GM12878 (cell line): ENCODE measurements around the gene PRKAB1. TPM values are rescaled to one million over a fixed set of nuclear protein-coding genes. Genes with fewer than 3 reads are reported as not detected.

Experiments used
- ATAC-seq: fragments of 200-7000 bp; cut with Tn5 transposase; 3 replicates; pipeline ENCODE4 v1.9.1; 2020; ENCODE audit warnings: mild to moderate bottlenecking, moderate library complexity
- BruUV-seq: library from RNA; stranded (reverse); fragments of 400-500 nt; replicated peaks from 2 replicates; lab custom pipeline; 2021; lab: Mats Ljungman, UMichigan
- CTCF ChIA-PET: fragments of 300-600 bp; sonication (Branson Sonifier 250); formaldehyde crosslinking; extraction: SDS; loops from one replicate; lab custom pipeline; 2021; ENCODE audit warnings: inconsistent platforms; lab: Yijun Ruan, JAX
- POLR2A ChIA-PET: fragments of 350-600 bp; formaldehyde crosslinking; extraction: SDS; loops from one replicate; lab custom pipeline; 2021; ENCODE audit warnings: inconsistent platforms; lab: Charles Lee
- RAD21 ChIA-PET: fragments of 300-600 bp; sonication (Branson Sonifier 250); formaldehyde crosslinking; loops from one replicate; lab custom pipeline; 2023; ENCODE audit warnings: antibody characterized with exemption; ENCODE audit not compliant: unreplicated experiment; lab: Charles Lee
- SMC1A ChIA-PET: fragments of 300-600 bp; sonication (Branson Sonifier 250); formaldehyde crosslinking; loops from one replicate; lab custom pipeline; 2023; ENCODE audit not compliant: unreplicated experiment, uncharacterized antibody; lab: Charles Lee
- DNase-seq: peaks from one replicate; pipeline ENCODE4 v3.0.0-alpha.2; 2011; ENCODE audit warnings: low read depth, low spot score
- FAIRE-seq: peaks from 3 replicates; lab custom pipeline; 2011; peaks lifted over from hg19 to GRCh38; lab: Jason Lieb, UNC
- H2AFZ ChIP-seq: 2 replicates; pipeline ENCODE4 v1.6.0; 2011; ENCODE audit warnings: low read depth, low read length, control low read depth; ENCODE audit not compliant: control insufficient read depth
- H3K27ac ChIP-seq: 2 replicates; pipeline ENCODE4 v1.5.1; 2011; ENCODE audit warnings: control low read depth; ENCODE audit not compliant: control insufficient read depth, insufficient read depth
- H3K27me3 ChIP-seq, 2 experiments: replicated peaks in 1 of 2; 2 replicates each; pipeline versions ENCODE4 v1.6.0 to v1.6.1; 2011; ENCODE audit warnings: low read length in 1 of 2; ENCODE audit not compliant: control insufficient read depth in 2 of 2, insufficient read depth in 2 of 2
- H3K36me3 ChIP-seq, 2 experiments: 2 replicates each; pipeline ENCODE4 v1.5.1; 2011; ENCODE audit warnings: low read length in 1 of 2; ENCODE audit not compliant: control insufficient read depth in 2 of 2, insufficient read depth in 2 of 2
- H3K4me1 ChIP-seq: 2 replicates; pipeline ENCODE4 v1.6.1; 2011; ENCODE audit warnings: mild to moderate bottlenecking, low read length, moderate library complexity, mixed read lengths; ENCODE audit not compliant: control insufficient read depth, insufficient read depth
- H3K4me2 ChIP-seq: 2 replicates; pipeline ENCODE4 v1.6.0; 2011; ENCODE audit warnings: control low read depth; ENCODE audit not compliant: control insufficient read depth, insufficient read depth
- H3K4me3 ChIP-seq: fragments of 200-600 bp; sonication (generic); 2 replicates; pipeline ENCODE4 v1.5.1; 2016
- H3K79me2 ChIP-seq: 2 replicates; pipeline ENCODE4 v1.6.0; 2011; ENCODE audit warnings: low read length; ENCODE audit not compliant: control insufficient read depth, insufficient read depth
- H3K9ac ChIP-seq: 2 replicates; pipeline ENCODE4 v1.8.0; 2011; ENCODE audit warnings: low read length, control low read depth, mixed read lengths; ENCODE audit not compliant: control insufficient read depth, insufficient read depth
- H3K9me3 ChIP-seq: replicated peaks from 3 replicates; pipeline ENCODE4 v1.5.1; 2011; ENCODE audit warnings: mild to moderate bottlenecking, low read length; ENCODE audit not compliant: control insufficient read depth, insufficient read depth
- H4K20me1 ChIP-seq: 2 replicates; pipeline ENCODE4 v1.6.0; 2011; ENCODE audit not compliant: control insufficient read depth, insufficient read depth
- HDAC2 ChIP-seq: fragments of 200-600 bp; sonication (generic); IDR thresholded peaks from 2 replicates; pipeline ENCODE4 v1.6.1; 2017
- WGBS: methylation state at CpG from one replicate; pipeline ENCODE4 v1.1.6; 2016; ENCODE audit warnings: low lambda C conversion rate; ENCODE audit not compliant: insufficient replicate concordance, insufficient coverage; ENCODE audit errors: missing lambda C conversion rate; 5-methylcytosine and 5-hydroxymethylcytosine counted together
- in situ Hi-C: fragments of 300-500 bp; cut with MboI; formaldehyde crosslinking; loops from 9 replicates; pipeline ENCODE4 v1.14.3; 2018; ENCODE audit warnings: mixed read lengths
- intact Hi-C: fragments of 100-400 bp; cut with micrococcal nuclease; formaldehyde crosslinking; loops from one replicate; pipeline ENCODE4 v1.14.2; 2022; ENCODE audit not compliant: unreplicated experiment
- polyA plus RNA-seq, 11 experiments: library from polyadenylated mRNA; depleted of rRNA in 4 of 11; unstranded in 6 of 11; stranded (reverse) in 5 of 11; fragments of >200 nt; fragmentation: Nextera tagmentation in 4 of 11; fragmentation: Illumina TruSeq in 1 of 11; extraction: Ambion mirVana in 4 of 11; extraction: Trizol in 1 of 11; gene quantifications; 1 replicate in 1 of 11; 2 replicates in 10 of 11; pipeline versions ENCODE4 v1.2.1 to v1.2.3, GENCODE V29; 2011 to 2016; ENCODE audit warnings: inconsistent platforms in 2 of 11, missing spikeins in 2 of 11, low read depth in 1 of 11
- total RNA-seq, 4 experiments: library from RNA; depleted of rRNA in 3 of 4; stranded (reverse); fragments of >200 nt in 3 of 4; fragmentation: Illumina TruSeq in 1 of 4; extraction: Trizol in 1 of 4; gene quantifications; 2 replicates each; pipeline versions ENCODE4 v1.2.1 to v1.2.3, GENCODE V29; 2013 to 2021
- TF ChIP-seq, protein P1 (sequence below): fragments of 450-650 bp; IDR thresholded peaks from 2 replicates; pipeline ENCODE4 v1.6.1; 2017; ENCODE audit warnings: mild to moderate bottlenecking, moderate library complexity
- TF ChIP-seq, protein P2 (sequence below), 3 experiments: IDR thresholded peaks in 2 of 3; conservative IDR thresholded peaks in 1 of 3; 2 replicates each; pipeline ENCODE4 v1.5.1; 2011; ENCODE audit warnings: low read depth in 3 of 3, low read length in 3 of 3, mild to moderate bottlenecking in 3 of 3, control low read depth in 2 of 3, moderate library complexity in 2 of 3, inconsistent platforms in 1 of 3, mixed read lengths in 1 of 3; ENCODE audit not compliant: control insufficient read depth in 2 of 3, insufficient read depth in 1 of 3; ENCODE audit errors: extremely low read depth in 1 of 3

PRKAB1 gene
- total and polyA plus RNA-seq, 10 of the 15 experiments (the other 5 are each of a cell fraction or from before 2014, with no cell fraction given) = 24.6 to 85.0 (median 50.6) TPM

DNA sequence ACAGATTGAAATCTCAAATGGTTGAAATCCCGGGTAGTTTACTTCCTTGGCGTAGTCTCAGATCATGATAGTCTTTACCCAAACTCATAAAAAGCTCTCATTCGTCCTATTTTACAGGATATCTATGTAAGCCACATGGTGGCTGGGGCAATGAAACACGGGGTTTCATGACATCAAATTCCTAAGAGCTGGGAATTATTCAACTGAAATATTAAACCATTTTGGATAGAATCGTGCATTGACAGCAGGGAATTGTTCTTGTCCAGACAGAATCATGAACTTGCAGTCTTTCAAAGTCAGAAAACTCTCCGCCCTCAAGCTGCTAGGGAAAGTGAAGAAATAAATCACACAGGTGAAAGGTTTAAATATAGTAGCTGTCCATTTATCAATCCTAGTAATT, 33.2 kb upstream of the PRKAB1 start (continued):
- TF ChIP-seq, protein P1, sequence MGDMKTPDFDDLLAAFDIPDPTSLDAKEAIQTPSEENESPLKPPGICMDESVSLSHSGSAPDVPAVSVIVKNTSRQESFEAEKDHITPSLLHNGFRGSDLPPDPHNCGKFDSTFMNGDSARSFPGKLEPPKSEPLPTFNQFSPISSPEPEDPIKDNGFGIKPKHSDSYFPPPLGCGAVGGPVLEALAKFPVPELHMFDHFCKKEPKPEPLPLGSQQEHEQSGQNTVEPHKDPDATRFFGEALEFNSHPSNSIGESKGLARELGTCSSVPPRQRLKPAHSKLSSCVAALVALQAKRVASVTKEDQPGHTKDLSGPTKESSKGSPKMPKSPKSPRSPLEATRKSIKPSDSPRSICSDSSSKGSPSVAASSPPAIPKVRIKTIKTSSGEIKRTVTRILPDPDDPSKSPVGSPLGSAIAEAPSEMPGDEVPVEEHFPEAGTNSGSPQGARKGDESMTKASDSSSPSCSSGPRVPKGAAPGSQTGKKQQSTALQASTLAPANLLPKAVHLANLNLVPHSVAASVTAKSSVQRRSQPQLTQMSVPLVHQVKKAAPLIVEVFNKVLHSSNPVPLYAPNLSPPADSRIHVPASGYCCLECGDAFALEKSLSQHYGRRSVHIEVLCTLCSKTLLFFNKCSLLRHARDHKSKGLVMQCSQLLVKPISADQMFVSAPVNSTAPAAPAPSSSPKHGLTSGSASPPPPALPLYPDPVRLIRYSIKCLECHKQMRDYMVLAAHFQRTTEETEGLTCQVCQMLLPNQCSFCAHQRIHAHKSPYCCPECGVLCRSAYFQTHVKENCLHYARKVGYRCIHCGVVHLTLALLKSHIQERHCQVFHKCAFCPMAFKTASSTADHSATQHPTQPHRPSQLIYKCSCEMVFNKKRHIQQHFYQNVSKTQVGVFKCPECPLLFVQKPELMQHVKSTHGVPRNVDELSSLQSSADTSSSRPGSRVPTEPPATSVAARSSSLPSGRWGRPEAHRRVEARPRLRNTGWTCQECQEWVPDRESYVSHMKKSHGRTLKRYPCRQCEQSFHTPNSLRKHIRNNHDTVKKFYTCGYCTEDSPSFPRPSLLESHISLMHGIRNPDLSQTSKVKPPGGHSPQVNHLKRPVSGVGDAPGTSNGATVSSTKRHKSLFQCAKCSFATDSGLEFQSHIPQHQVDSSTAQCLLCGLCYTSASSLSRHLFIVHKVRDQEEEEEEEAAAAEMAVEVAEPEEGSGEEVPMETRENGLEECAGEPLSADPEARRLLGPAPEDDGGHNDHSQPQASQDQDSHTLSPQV = no peak

- FAIRE-seq (no peak), ATAC-seq (no peak)
- POLR2A ChIA-PET = no interaction called here
- RAD21 ChIA-PET = no interaction called here
- in situ Hi-C loops = no loop called here
- TF ChIP-seq, protein P2, sequence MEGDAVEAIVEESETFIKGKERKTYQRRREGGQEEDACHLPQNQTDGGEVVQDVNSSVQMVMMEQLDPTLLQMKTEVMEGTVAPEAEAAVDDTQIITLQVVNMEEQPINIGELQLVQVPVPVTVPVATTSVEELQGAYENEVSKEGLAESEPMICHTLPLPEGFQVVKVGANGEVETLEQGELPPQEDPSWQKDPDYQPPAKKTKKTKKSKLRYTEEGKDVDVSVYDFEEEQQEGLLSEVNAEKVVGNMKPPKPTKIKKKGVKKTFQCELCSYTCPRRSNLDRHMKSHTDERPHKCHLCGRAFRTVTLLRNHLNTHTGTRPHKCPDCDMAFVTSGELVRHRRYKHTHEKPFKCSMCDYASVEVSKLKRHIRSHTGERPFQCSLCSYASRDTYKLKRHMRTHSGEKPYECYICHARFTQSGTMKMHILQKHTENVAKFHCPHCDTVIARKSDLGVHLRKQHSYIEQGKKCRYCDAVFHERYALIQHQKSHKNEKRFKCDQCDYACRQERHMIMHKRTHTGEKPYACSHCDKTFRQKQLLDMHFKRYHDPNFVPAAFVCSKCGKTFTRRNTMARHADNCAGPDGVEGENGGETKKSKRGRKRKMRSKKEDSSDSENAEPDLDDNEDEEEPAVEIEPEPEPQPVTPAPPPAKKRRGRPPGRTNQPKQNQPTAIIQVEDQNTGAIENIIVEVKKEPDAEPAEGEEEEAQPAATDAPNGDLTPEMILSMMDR (IDR thresholded peaks at IDR 0.05 in 2 of 3, conservative IDR thresholded peaks at IDR 0.05 in 1 of 3; ENCODE audit: control insufficient read depth in 2 of 3, extremely low read depth in 1 of 3, insufficient read depth in 1 of 3, low read depth in 3 of 3, low read length in 3 of 3) = peak; percentile 4 to 37 (median 24); a peak in 3 of 6 replicates
- no peak for TF ChIP-seq HDAC2
- TF ChIP-seq, all 136 proteins: peak for 1
- no TSS peak for BruUV-seq
- Histone ChIP-seq H3K27ac (no peak overlapping the region), H3K4me1 (no peaks in the 10 kb centered on the region), H2AFZ (no peak overlapping the region), H3K4me3 (no peak overlapping the region), H3K4me2 (no peak overlapping the region), H3K9ac (no peak overlapping the region), H3K27me3 (no peaks in the 10 kb centered on the region), H3K36me3 (no peaks in the 10 kb centered on the region), H3K9me3 (no peaks in the 10 kb centered on the region), H3K79me2 (no peaks in the 10 kb centered on the region), H4K20me1 (no peaks in the 10 kb centered on the region)
- ChIA-PET SMC1A (interaction anchor here (0.7 to 1.3 kb wide), 2 partner anchors 233 to 1643 kb away, joined by 3 read pairs; no protein-coding TSS in a partner anchor), CTCF (interaction anchor here (1.0 to 1.8 kb wide), 5 partner anchors 8 to 1503 kb away, joined by 3 to 7 read pairs (median 3); no protein-coding TSS in a partner anchor)
- no peak for DNase-seq
- WGBS = 62% methylated on average over 4 of the region's 4 CpGs
- intact Hi-C loops = no loop called here
Measured at GRCh38 chr12:119642986-119643385, 24.9 kb upstream of the PRKAB1 start.
